ENCODE results near the gene TSNAXIP1.

GRCh38 chr16:67861877-67862276 is 55.2 kb downstream of the TSNAXIP1 start:
- TF ChIP-seq, protein P1, sequence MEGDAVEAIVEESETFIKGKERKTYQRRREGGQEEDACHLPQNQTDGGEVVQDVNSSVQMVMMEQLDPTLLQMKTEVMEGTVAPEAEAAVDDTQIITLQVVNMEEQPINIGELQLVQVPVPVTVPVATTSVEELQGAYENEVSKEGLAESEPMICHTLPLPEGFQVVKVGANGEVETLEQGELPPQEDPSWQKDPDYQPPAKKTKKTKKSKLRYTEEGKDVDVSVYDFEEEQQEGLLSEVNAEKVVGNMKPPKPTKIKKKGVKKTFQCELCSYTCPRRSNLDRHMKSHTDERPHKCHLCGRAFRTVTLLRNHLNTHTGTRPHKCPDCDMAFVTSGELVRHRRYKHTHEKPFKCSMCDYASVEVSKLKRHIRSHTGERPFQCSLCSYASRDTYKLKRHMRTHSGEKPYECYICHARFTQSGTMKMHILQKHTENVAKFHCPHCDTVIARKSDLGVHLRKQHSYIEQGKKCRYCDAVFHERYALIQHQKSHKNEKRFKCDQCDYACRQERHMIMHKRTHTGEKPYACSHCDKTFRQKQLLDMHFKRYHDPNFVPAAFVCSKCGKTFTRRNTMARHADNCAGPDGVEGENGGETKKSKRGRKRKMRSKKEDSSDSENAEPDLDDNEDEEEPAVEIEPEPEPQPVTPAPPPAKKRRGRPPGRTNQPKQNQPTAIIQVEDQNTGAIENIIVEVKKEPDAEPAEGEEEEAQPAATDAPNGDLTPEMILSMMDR (IDR thresholded peaks at IDR 0.05): no peak
- no peak for TF ChIP-seq POLR2A (IDR thresholded peaks at IDR 0.05)
